Retina (tissue), 1 donor: ENCODE measurements around the gene PPP2R2D.
"Not testable (repeated sequence)": the region's sequence is repeated elsewhere in the genome, so short reads cannot be mapped to it uniquely, and the experiment has no call there.

Experiments
- DNase-seq: peaks from one replicate; pipeline ENCODE4 v3.0.0-alpha.2; 2016

PPP2R2D gene

DNA sequence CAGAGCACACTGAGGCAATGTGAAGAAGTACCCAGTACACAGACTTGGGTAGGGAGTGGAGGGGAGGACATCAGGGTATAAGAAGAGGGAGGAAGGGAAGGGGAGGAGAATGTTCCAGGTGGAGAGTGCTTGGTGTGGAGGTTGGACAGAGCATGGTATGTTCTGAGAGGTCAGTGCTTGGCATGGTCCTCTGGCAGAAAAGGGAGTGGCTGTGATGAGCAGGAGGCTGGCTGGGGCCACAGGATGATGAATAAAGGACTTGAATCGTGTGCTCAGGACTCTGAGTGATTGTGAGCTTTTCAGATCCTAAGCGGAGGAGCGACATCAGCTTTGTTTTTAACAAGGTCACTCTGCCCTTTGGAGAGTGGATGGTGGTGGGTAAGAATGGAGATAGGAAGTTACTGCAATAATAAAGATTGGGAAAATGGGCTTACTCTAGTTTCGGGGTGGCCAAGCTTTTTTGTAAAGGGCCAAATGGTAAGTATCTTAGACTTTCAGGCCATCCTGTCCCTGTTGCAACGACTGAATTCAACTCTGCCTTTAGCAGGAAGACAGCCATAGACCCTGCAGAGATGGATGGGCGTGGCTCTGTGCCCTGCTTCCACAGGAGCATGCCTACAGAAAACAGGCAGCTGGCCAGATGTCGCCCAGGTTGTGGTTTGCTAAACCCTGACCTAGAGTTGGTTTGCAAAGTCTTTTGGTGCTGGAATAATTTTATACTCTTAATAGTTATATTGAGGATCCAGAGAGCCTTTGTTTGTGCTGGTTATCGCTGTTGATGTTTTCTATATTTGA, 8.4 kb downstream of the PPP2R2D start:
- no peak for DNase-seq

DNA sequence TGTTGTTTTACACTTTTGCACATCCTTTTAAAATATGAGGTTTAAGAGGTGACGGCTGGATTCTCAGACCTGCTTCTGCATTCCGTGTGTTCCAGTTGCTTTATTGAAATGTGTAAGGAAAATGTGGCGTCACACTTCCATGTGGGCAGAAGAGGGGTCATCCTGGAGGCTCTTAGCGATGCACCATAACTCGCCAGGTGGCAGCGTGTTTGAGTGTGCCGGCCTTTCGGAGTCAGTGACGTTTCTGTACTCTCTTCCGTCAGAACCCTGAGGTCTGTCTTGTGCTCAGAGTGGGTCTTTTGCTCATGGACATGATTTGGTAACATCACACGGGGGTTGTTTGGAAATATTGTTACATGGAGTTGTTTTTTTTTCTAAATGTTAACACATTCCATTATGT, 9.1 kb downstream of the PPP2R2D start:
- no peak for DNase-seq

DNA sequence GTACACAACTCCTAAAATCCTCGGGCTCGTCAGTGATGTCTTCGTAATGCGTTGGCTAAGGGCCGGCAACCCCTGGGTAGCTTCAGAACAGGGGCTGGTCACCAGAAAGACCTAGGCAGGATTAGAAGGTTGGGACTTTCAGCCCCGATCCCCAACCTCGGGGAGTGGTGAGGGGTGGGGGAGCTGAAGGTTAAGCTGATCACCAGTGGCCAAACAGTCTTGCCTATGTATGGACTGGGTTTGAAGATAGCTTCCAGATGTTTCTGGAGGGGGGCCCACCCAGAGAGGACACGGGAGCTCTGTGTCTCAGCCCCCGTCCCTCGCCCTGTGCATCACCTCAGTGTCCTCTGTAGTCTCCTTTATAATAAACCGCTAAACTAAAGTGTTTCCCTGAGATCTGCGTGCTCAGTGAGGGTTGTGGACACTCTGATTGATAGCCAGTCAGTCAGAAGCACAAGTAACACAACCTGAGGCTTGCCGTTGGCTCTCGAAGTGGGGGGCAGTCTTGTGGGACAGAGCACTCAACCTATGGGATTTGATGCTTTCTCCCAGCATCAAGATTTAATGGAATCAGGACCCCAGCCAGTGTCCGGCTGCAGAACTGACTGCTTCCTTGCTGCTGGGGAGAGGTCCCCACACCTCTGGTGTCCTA, 10.0 kb downstream of the PPP2R2D start:
- DNase-seq: no peak

GRCh38 chr10:131911451-131911850, 10.6 kb downstream of the PPP2R2D start:
- no peak for DNase-seq

DNA sequence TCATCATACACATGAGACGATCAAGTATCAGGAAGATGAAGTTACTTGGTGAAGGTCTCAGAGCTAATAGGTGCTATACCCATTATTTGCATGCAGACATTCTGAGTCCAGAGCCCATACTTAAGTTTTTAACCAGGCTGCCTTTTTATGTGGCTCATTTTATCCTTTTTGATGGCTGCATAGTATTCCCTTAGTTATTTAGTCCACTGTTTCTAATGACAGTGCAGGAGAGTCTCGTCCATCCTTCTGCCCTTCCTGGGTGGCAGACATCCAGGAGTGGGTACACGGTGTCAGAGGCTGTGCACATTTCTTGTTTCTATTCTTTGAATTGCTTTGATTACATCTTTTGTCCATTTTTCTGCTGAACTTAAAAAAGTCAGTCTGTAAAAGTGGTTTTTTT, 11.8 kb downstream of the PPP2R2D start:
- no peak for DNase-seq

DNA sequence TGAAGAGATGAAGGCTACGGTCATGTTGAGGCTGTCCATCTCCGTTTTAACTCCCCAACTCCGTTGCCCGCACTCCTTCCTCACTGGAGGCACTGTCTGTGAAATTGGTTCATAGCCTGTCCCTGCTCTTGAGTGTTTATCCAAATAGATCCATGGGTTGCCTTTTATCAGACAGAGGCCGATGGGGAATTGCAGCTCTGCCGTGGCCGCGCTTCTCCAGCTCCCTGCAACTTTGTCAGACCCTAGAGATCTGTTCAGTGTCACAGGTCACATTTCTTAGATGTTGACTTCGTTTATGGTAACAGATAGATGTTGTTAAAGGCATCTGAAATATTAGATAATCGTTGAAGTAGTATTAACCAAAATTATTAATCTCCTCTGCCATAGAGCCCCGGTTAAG, 14.7 kb downstream of the PPP2R2D start:
- no peak for DNase-seq

DNA sequence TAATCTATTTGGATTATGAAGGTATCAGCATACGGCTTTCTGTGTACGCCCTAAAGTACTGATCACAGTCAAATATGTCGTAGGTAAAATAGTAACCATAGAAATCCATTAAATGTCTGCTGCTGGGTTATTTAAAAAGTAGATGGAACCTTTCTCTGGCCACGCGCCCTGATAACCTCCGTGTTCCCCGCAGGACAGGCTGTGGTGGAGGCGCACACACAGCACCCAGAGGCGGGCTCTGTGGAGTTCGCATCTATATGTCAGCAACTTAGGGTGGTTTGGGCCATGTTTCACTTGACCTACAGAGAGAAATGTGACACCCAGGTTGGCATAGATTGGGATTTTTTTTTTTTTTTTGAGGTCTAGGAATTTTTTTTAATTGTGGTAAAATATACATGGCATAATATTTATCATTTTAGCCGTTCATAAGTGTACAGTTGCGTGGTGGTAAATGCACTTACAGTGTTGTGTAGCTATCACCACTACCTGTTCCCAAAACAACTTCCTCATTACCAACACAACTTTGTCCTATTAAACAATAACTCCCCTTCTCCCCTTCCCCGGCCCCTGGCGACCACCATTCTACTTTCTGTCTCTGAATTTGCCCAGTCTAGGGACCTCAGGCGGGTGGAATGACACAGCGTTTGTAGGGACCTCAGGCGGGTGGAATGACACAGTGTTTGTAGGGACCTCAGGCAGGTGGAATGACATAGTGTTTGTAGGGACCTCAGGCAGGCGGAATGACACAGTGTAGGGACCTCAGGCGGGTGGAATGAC, 15.4 kb downstream of the PPP2R2D start:
- no peak for DNase-seq

DNA sequence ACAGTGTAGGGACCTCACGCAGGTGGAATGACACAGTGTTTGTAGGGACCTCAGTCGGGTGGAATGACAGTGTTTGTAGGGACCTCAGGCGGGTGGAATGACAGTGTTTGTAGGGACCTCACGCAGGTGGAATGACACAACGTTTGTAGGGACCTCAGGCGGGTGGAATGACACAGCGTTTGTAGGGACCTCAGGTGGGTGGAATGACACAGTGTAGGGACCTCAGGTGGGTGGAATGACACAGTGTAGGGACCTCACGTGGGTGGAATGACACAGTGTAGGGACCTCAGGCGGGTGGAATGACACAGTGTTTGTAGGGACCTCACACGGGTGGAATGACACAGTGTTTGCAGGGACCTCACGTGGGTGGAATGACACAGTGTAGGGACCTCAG, 16.0 kb downstream of the PPP2R2D start:
- not testable (repeated sequence) for DNase-seq

DNA sequence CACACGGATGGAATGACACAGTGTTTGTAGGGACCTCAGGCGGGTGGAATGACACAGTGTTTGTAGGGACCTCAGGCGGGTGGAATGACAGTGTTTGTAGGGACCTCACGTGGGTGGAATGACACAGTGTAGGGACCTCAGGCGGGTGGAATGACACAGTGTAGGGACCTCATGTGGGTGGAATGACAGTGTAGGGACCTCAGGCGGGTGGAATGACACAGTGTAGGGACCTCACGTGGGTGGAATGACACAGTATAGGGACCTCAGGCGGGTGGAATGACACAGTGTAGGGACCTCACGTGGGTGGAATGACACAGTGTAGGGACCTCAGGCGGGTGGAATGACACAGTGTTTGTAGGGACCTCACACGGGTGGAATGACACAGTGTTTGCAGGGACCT, 16.7 kb downstream of the PPP2R2D start:
- not testable (repeated sequence) for DNase-seq

- not testable (repeated sequence) for DNase-seq
These were observed 18.7 kb downstream of the PPP2R2D start for GRCh38 chr10:131919461-131919860.

- no peak for DNase-seq
These were observed 19.3 kb downstream of the PPP2R2D start for GRCh38 chr10:131920151-131920550.

GRCh38 chr10:131920693-131921092, 19.9 kb downstream of the PPP2R2D start:
- no peak for DNase-seq

- no peak for DNase-seq
These were observed 20.4 kb downstream of the PPP2R2D start for GRCh38 chr10:131921184-131921583.

- no peak for DNase-seq
These were observed 22.4 kb downstream of the PPP2R2D start for GRCh38 chr10:131923038-131923756.

GRCh38 chr10:131925011-131925649, 24.3 kb downstream of the PPP2R2D start:
- no peak for DNase-seq

DNA sequence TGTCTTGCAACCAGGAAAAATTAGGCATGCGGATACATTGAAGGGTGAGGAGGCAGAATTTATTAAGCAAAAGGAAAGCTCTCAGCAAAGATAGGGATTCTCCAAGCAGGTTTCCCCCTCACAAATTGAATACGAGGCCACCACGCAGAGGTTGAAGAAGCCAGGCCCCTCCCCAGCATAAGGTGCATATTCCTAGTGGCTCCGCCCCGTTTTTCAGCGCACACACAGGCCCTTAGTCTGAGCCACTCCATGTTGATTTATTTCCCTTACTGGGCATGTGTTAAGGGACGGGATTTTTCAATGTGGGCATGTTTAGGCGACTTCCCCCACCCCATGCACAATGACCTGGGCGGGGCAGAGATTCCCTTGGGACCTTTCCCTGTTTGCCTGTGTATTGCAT, 24.9 kb downstream of the PPP2R2D start:
- no peak for DNase-seq

GRCh38 chr10:131926253-131926652, 25.4 kb downstream of the PPP2R2D start:
- DNase-seq: no peak

DNA sequence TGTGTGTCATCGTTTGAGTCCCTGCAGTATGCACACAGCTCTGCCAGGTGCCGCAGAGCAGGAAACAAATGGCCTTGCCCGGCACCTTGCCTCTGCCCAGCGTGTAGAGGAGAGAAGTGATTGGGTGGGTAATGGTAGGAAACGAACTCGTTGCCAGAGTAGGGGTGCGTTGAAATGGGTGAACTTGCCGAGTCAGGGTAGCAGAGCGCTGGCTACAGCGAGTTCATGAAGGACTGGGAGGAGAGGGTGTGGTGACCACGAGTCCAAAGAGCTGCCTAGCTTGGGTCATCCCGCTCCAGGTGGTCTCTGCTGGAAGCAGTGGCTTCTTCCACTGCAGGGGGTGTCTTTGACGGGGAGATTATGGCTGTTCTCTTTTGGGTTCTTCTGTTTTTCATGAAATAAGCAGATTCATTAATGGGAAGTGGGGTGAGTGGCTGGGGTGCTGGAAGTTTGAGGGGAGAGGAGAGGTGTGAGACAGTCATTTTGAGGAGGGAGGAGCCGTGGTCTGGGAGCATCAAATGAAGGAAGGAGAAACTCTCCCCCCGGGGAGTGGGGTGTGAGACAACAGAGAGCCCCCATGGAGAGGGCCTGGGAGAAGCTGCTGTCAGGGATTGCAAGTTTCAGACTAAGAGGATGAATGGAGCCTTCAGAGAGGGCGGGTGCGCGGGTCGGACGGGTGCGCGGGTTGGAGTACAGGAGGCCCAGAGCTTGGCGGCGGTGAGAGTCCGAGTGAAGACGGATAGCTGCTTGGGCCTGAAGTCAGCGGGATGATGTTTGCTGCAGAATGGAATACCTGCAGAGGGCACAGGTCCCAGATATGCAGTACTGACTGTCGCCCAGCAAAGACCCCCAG, 26.2 kb downstream of the PPP2R2D start:
- no peak for DNase-seq

GRCh38 chr10:131928248-131929095, 27.7 kb downstream of the PPP2R2D start:
- no peak for DNase-seq

DNA sequence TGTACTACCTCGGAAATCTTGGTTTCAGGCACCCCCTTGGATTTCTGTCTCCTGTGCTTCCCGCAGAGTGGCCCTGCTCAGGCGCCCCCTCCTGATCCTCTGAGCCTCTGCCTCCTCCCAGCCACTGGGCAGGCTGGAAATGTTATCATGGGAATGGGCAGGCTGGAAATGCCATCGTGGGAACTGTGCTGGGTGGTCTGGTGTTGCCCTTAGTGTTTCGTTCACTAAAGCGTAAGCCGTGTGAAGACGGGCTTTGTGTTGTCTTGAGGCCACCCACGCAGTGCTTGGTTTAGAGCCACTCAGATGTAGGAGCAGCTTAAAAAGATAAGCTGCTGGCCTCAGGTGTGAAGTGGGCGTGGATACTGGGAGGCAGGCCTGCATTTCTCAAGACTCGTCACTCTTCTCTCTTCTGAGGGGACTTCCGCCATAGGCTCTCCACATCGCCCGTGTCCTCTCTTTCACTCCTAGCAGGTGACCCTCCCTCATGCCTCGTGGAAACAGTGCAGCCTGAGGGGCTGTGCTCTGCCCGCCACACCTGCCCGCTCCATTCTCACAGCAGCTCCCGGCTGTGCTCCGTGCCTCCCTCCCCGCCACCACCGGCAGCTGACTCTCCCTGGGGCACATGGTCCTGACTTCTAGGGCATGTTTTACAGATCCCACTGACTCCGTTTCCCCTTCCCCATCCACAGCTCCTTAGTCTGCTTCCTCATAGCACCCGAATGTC, 28.5 kb downstream of the PPP2R2D start:
- no peak for DNase-seq
